WTC11 (cell line): Measurements from ENCODE around the gene IFITM5. TPM values are rescaled to one million over a fixed set of nuclear protein-coding genes. Genes with fewer than 3 reads are reported as not detected.
"Not testable (repeated sequence)": the region's sequence is repeated elsewhere in the genome, so short reads cannot be mapped to it uniquely, and the experiment has no call there.

ENCODE experiments used
- ATAC-seq: fragments of 200-7000 bp; cut with Tn5 transposase; 2 replicates; pipeline ENCODE4 v1.10.0; 2021; ENCODE audit warnings: mild to moderate bottlenecking, moderate library complexity
- CTCF ChIA-PET: fragments of 300-600 bp; sonication (Branson Sonifier 250); formaldehyde crosslinking; loops from one replicate; lab custom pipeline; 2021; ENCODE audit warnings: antibody characterized with exemption; lab: Charles Lee
- POLR2A ChIA-PET: fragments of 350-600 bp; sonication (Branson Sonifier 250); formaldehyde crosslinking; loops from one replicate; lab custom pipeline; 2021; ENCODE audit warnings: antibody characterized with exemption; lab: Charles Lee
- DNase-seq: peaks from one replicate; pipeline ENCODE4 v3.0.0; 2021; ENCODE audit warnings: low spot score
- H3K27ac Mint-ChIP-seq: 2 replicates; pipeline ENCODE4 v1.8.0; 2021; ENCODE audit warnings: mixed read lengths
- H3K27me3 Mint-ChIP-seq: 2 replicates; pipeline ENCODE4 v1.8.0; 2021; ENCODE audit warnings: low read depth, mild to moderate bottlenecking, moderate library complexity, mixed read lengths
- H3K36me3 Mint-ChIP-seq: 2 replicates; pipeline ENCODE4 v1.8.0; 2021; ENCODE audit warnings: mixed read lengths
- H3K4me1 Mint-ChIP-seq: 2 replicates; pipeline ENCODE4 v1.8.0; 2022; ENCODE audit warnings: mixed read lengths
- H3K4me3 Mint-ChIP-seq: 2 replicates; pipeline ENCODE4 v1.8.0; 2021; ENCODE audit warnings: mild to moderate bottlenecking, moderate library complexity, mixed read lengths
- H3K9me3 Mint-ChIP-seq: 2 replicates; pipeline ENCODE4 v1.8.0; 2021; ENCODE audit warnings: mixed read lengths
- SP1 ChIP-seq: sonication (generic); formaldehyde crosslinking; conservative IDR thresholded peaks from 2 replicates; pipeline ENCODE4 v1.8.1; 2022; ENCODE audit warnings: missing genetic modification reagents
- ZNF423 ChIP-seq: fragments of 250-450 bp; sonication (Bioruptor Pico); IDR thresholded peaks from 2 replicates; pipeline ENCODE4 v2.1.2; 2022; ENCODE audit warnings: mild to moderate bottlenecking, moderate library complexity
- total RNA-seq: library from RNA; stranded (reverse); gene quantifications from 3 replicates; pipeline ENCODE4 v1.2.3, GENCODE V29; 2021
- TF ChIP-seq, protein P1 (sequence below): fragments of 250-450 bp; sonication (Bioruptor Pico); IDR thresholded peaks from 2 replicates; pipeline ENCODE4 v1.9.0; 2021; ENCODE audit warnings: mild to moderate bottlenecking
- TF ChIP-seq, protein P2 (sequence below): sonication (generic); formaldehyde crosslinking; IDR thresholded peaks from 2 replicates; pipeline ENCODE4 v1.8.0; 2022; ENCODE audit warnings: mild to moderate bottlenecking, missing genetic modification reagents
- TF ChIP-seq, protein P3 (sequence below): sonication (generic); formaldehyde crosslinking; conservative IDR thresholded peaks from 2 replicates; pipeline ENCODE4 v1.8.1; 2023; ENCODE audit warnings: mild to moderate bottlenecking, low read depth, missing genetic modification reagents, moderate library complexity
- TF ChIP-seq, protein P4 (sequence below): sonication (generic); formaldehyde crosslinking; IDR thresholded peaks from 2 replicates; pipeline ENCODE4 v1.8.0; 2022; ENCODE audit warnings: missing genetic modification reagents

The IFITM5 gene
- total RNA-seq, 1 experiment from 2014 or later = not detected

DNA sequence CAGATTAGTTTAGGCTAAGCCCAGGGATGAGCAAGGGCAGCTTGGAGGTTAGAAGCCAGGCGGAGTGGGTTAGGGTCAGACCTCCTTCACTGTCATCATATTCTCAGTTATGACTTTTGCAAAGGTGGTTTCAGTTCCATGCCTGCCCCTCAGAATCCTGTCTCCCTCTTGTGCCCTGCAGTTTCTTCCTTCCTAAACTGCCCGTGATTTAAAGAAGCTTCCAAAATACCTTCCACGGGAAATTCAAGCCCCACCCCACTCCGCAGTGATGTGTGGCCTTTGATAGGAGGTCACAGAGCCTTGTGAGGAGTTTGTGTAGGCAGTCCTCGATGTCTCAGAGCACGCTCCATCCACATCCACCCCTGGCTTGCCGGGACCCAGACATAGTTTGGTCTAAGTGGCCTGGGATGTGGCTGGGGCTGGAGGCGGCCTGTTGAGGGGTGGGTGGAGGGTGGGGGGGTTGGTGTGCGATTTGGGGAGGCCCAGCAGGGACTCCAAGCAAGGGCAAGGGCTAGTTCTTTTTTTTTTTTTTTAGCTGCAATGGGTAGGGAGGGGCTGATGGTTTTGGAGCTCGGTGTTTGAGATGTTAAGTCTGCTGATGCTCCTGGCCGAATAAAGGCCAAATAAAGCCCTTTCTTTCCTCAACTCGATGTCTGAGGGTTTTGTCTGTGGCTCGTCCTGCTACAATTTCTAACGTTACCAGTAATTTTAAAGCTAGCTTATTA is 12.9 kb upstream of the IFITM5 start:
- CTCF ChIA-PET = interaction anchor here (0.6 to 1.6 kb wide), 6 partner anchors 11 to 62 kb away, joined by 3 to 8 read pairs (median 4); no protein-coding TSS in a partner anchor

DNA sequence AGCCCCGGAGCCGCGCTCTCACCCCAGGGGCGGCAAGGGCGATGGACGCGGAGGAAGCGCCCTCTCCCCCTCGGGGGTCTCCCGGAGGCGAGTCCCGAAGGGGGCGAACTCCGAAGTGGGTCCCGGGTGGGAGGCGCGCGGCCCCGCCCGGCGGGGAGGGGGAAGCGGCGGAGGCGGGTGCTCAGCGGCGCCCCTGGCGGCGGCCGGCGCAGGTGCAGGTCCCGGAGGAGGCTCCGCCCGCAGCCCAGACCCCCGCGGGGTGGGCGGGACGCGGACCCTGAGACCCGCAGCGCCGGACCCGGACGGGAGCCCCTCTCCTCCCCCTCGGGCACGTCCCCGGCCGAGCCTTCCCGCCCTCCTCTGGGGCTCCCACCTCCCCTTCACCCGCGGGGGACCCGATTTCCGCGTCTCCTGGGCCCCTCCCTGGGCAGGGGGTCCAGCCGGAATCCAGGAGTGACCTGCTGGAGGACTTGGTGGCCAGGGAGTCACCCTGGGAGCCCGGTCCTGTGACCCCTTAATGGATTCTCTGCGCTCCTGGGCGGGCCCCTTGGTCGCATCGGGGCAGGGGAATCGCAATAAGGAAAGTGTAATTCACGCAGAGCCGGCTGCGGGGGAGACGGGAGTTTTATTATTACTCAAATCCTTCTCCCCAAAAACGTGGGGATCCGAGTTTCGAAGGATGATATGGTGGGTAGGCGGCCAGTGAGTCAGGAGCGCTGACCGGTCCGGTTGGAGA is 11.9 kb upstream of the IFITM5 start:
- peak; percentile 31 for ATAC-seq
- H3K36me3 Mint-ChIP-seq = peaks cover 11% of the 10 kb centered on the region
- peaks cover 56% of the 10 kb centered on the region for H3K4me1 Mint-ChIP-seq
- POLR2A ChIA-PET, DNase-seq, H3K27me3 Mint-ChIP-seq, H3K27ac Mint-ChIP-seq, H3K9me3 Mint-ChIP-seq: not testable (repeated sequence)
- CTCF ChIA-PET = interaction anchor here (1.1 kb wide), 1 partner anchor 12 kb away, joined by 7 read pairs; no protein-coding TSS in a partner anchor
- H3K4me3 Mint-ChIP-seq = peak overlapping the region; percentile 63

More for the DNA sequence above, 12.9 kb upstream of the IFITM5 start:
- DNase-seq (no peak), ATAC-seq (no peak)
- TF ChIP-seq, protein P1, sequence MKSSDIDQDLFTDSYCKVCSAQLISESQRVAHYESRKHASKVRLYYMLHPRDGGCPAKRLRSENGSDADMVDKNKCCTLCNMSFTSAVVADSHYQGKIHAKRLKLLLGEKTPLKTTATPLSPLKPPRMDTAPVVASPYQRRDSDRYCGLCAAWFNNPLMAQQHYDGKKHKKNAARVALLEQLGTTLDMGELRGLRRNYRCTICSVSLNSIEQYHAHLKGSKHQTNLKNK (CRISPR knock-in tag) = no peak
- 0 out of 2 replicates have a peak, but pooled peaks have one; percentile 11 for TF ChIP-seq SP1
- TF ChIP-seq, protein P2, sequence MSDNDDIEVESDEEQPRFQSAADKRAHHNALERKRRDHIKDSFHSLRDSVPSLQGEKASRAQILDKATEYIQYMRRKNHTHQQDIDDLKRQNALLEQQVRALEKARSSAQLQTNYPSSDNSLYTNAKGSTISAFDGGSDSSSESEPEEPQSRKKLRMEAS = 0 out of 2 replicates have a peak, but pooled peaks have one; percentile 19
- TF ChIP-seq, protein P3, sequence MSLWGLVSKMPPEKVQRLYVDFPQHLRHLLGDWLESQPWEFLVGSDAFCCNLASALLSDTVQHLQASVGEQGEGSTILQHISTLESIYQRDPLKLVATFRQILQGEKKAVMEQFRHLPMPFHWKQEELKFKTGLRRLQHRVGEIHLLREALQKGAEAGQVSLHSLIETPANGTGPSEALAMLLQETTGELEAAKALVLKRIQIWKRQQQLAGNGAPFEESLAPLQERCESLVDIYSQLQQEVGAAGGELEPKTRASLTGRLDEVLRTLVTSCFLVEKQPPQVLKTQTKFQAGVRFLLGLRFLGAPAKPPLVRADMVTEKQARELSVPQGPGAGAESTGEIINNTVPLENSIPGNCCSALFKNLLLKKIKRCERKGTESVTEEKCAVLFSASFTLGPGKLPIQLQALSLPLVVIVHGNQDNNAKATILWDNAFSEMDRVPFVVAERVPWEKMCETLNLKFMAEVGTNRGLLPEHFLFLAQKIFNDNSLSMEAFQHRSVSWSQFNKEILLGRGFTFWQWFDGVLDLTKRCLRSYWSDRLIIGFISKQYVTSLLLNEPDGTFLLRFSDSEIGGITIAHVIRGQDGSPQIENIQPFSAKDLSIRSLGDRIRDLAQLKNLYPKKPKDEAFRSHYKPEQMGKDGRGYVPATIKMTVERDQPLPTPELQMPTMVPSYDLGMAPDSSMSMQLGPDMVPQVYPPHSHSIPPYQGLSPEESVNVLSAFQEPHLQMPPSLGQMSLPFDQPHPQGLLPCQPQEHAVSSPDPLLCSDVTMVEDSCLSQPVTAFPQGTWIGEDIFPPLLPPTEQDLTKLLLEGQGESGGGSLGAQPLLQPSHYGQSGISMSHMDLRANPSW (CRISPR knock-in tag) = no peak
- TF ChIP-seq, protein P4, sequence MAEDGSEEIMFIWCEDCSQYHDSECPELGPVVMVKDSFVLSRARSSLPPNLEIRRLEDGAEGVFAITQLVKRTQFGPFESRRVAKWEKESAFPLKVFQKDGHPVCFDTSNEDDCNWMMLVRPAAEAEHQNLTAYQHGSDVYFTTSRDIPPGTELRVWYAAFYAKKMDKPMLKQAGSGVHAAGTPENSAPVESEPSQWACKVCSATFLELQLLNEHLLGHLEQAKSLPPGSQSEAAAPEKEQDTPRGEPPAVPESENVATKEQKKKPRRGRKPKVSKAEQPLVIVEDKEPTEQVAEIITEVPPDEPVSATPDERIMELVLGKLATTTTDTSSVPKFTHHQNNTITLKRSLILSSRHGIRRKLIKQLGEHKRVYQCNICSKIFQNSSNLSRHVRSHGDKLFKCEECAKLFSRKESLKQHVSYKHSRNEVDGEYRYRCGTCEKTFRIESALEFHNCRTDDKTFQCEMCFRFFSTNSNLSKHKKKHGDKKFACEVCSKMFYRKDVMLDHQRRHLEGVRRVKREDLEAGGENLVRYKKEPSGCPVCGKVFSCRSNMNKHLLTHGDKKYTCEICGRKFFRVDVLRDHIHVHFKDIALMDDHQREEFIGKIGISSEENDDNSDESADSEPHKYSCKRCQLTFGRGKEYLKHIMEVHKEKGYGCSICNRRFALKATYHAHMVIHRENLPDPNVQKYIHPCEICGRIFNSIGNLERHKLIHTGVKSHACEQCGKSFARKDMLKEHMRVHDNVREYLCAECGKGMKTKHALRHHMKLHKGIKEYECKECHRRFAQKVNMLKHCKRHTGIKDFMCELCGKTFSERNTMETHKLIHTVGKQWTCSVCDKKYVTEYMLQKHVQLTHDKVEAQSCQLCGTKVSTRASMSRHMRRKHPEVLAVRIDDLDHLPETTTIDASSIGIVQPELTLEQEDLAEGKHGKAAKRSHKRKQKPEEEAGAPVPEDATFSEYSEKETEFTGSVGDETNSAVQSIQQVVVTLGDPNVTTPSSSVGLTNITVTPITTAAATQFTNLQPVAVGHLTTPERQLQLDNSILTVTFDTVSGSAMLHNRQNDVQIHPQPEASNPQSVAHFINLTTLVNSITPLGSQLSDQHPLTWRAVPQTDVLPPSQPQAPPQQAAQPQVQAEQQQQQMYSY (CRISPR knock-in tag) = no peak
- Mint-ChIP-seq H3K9me3 (no peaks in the 10 kb centered on the region), H3K4me1 (peaks cover 55% of the 10 kb centered on the region), H3K4me3 (peak overlapping the region; percentile 97), H3K27me3 (no peaks in the 10 kb centered on the region), H3K36me3 (peaks cover 11% of the 10 kb centered on the region), H3K27ac (peak overlapping the region; percentile 84)
- POLR2A ChIA-PET = interaction anchor here (1.2 to 1.4 kb wide), 2 partner anchors 28 to 62 kb away, joined by 3 read pairs; no protein-coding TSS in a partner anchor

DNA sequence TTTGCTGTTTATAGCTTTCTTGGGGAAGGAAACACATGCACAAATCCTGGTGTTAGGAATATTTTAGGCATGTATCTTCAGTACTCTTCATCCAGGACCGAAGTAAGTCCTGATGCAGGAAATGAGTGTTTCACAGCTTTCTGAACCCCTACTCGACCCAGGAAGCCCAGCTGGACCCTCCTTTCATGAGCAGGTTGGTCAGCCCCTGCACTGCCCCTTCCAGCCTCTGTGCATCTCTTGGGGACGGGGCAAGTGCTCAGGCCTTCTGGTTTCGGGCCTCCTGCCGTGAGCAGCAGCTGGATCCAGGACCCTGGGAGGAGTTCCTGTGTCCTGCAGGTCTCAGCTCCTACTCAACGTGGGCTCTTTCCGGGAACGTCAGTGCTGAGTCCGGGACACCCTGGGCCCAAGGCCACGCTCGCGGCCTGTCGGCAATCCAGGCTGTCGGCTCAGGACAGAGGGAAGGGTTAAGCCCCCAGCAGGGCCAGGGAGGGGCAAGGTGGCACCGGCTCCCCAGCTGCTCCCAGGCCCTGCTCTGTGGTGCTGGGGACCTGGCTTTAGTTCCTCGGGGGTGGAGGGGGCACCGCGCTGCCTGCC is 10.8 kb upstream of the IFITM5 start:
- not testable (repeated sequence) for ATAC-seq, H3K36me3 Mint-ChIP-seq, DNase-seq, H3K27me3 Mint-ChIP-seq, H3K27ac Mint-ChIP-seq, H3K9me3 Mint-ChIP-seq
- ChIA-PET POLR2A (interaction anchor here (1.3 kb wide), 1 partner anchor 45 kb away, joined by 4 read pairs; no protein-coding TSS in a partner anchor), CTCF (interaction anchor here (1.0 to 1.8 kb wide), 4 partner anchors 23 to 59 kb away, joined by 3 to 12 read pairs (median 4); no protein-coding TSS in a partner anchor)
- Mint-ChIP-seq H3K4me1 (peaks cover 66% of the 10 kb centered on the region), H3K4me3 (peak overlapping the region; percentile 72)
- 0 out of 2 replicates have a peak, but pooled peaks have one; percentile 32 for TF ChIP-seq ZNF423 (CRISPR knock-in tag)

DNA sequence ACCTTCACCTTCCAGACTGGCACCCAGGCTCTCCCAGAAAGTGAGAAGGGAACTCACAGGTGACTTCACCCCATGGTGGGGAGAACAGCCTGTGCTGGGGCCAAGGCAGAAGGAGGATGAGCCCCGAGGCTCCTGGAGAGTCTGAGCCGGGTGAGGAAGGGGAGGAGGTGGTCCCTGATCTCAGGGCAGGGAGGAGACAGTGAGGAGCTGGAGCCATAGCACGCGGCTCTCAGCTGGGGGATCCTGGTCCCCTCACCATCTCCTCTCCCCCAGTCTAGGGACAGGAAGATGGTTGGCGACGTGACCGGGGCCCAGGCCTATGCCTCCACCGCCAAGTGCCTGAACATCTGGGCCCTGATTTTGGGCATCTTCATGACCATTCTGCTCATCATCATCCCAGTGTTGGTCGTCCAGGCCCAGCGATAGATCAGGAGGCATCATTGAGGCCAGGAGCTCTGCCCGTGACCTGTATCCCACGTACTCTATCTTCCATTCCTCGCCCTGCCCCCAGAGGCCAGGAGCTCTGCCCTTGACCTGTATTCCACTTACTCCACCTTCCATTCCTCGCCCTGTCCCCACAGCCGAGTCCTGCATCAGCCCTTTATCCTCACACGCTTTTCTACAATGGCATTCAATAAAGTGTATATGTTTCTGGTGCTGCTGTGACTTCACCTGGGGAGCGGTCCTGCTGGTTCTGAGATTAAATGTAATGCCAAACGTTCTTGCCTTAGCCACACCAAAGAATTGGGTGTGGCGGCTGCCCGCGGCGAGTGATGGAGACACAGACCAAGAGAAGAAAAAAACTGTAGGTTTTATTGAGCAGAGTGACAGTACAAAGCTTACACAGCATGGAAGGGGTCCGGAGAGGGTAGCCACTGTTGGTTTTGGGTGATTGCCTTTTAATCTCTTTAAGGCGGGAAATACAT is 9.7 kb upstream of the IFITM5 start:
- CTCF ChIA-PET = interaction anchor here (0.7 to 1.8 kb wide), 6 partner anchors 8 to 58 kb away, joined by 3 to 12 read pairs (median 4); no protein-coding TSS in a partner anchor
- Mint-ChIP-seq H3K4me1 (peaks cover 73% of the 10 kb centered on the region), H3K4me3 (peak overlapping the region; percentile 72), H3K27ac (peak overlapping the region; percentile 97)
- DNase-seq, H3K36me3 Mint-ChIP-seq, H3K9me3 Mint-ChIP-seq, ATAC-seq, H3K27me3 Mint-ChIP-seq: not testable (repeated sequence)
- POLR2A ChIA-PET = interaction anchor here (1.3 kb wide), 1 partner anchor 47 kb away, joined by 4 read pairs; no protein-coding TSS in a partner anchor
